K562 (cell line): ENCODE data around the gene TRDN. TPM values are rescaled to one million over a fixed set of nuclear protein-coding genes. Genes with fewer than 3 reads are reported as not detected.
"Not testable (repeated sequence)": the region's sequence is repeated elsewhere in the genome, so short reads cannot be mapped to it uniquely, and the experiment has no call there.

Source experiments
- ATAC-seq: fragments of 200-7000 bp; cut with Tn5 transposase; 3 replicates; pipeline ENCODE4 v1.9.1; 2020; ENCODE audit warnings: moderate library complexity
- BruUV-seq: library from RNA; stranded (reverse); fragments of 400-500 nt; replicated peaks from 2 replicates; lab custom pipeline; 2021; lab: Mats Ljungman, UMichigan
- CTCF ChIA-PET: fragments of 300-600 bp; formaldehyde crosslinking; extraction: SDS; loops from one replicate; lab custom pipeline; 2021; ENCODE audit warnings: low intra/inter-chr PET ratio; lab: Yijun Ruan, JAX
- POLR2A ChIA-PET: fragments of 300-600, 350-650 bp; sonication (Branson Sonifier 250); formaldehyde crosslinking; extraction: SDS; loops from one replicate; lab custom pipeline; 2021; ENCODE audit warnings: antibody characterized with exemption, inconsistent platforms; lab: Yijun Ruan, JAX
- DNase-seq, 4 experiments: peaks; one replicate each; pipeline versions ENCODE4 v3.0.0 to v3.0.0-alpha.2; 2011 to 2018; ENCODE audit warnings: low spot score in 3 of 4, mixed read lengths in 3 of 4; ENCODE audit errors: extremely low read depth in 1 of 4
- FAIRE-seq: peaks from 2 replicates; lab custom pipeline; 2011; peaks lifted over from hg19 to GRCh38; lab: Jason Lieb, UNC
- H2AFZ ChIP-seq: 2 replicates; pipeline ENCODE4 v1.6.0; 2011; ENCODE audit warnings: low read depth, low read length, control low read depth, inconsistent platforms
- H3K27ac ChIP-seq: fragments of 200-600 bp; 3 replicates; pipeline ENCODE4 v1.8.0; 2011; ENCODE audit warnings: low read depth, mild to moderate bottlenecking, control low read depth, inconsistent platforms, low read length, moderate library complexity, mixed read lengths; ENCODE audit errors: extremely low read depth
- H3K27me3 ChIP-seq, 2 experiments: fragments of 300-600 bp in 1 of 2; 2 replicates in 1 of 2; 3 replicates in 1 of 2; pipeline versions ENCODE4 v1.6.0 to v1.8.0; 2011; ENCODE audit warnings: inconsistent platforms in 2 of 2, low read length in 2 of 2, mild to moderate bottlenecking in 1 of 2, mixed read lengths in 1 of 2, moderate library complexity in 1 of 2; ENCODE audit not compliant: control insufficient read depth in 2 of 2, insufficient read depth in 2 of 2
- H3K36me3 ChIP-seq: fragments of 300-600 bp; 3 replicates; pipeline ENCODE4 v1.8.0; 2011; ENCODE audit warnings: mild to moderate bottlenecking, low read length, inconsistent platforms; ENCODE audit not compliant: control insufficient read depth, insufficient read depth
- H3K4me1 ChIP-seq, 2 experiments: fragments of 200-600 bp in 1 of 2; replicated peaks in 1 of 2; 2 replicates in 1 of 2; 3 replicates in 1 of 2; pipeline versions ENCODE4 v1.5.1 to v1.8.0; 2011; ENCODE audit warnings: inconsistent platforms in 2 of 2, low read length in 2 of 2, mild to moderate bottlenecking in 1 of 2, mixed read lengths in 1 of 2, moderate library complexity in 1 of 2; ENCODE audit not compliant: control insufficient read depth in 2 of 2, insufficient read depth in 2 of 2
- H3K4me2 ChIP-seq: 2 replicates; pipeline ENCODE4 v1.6.1; 2011; ENCODE audit warnings: low read length, control low read depth, inconsistent platforms, mixed read lengths; ENCODE audit not compliant: insufficient read depth
- H3K4me3 ChIP-seq: fragments of 200-600 bp; sonication (generic), shearing (Covaris generic); 2 replicates; pipeline ENCODE4 v1.5.1; 2016; ENCODE audit warnings: control low read depth, inconsistent platforms
- H3K79me2 ChIP-seq: fragments of 200-600 bp; 3 replicates; pipeline ENCODE4 v1.8.0; 2011; ENCODE audit warnings: low read length, inconsistent platforms; ENCODE audit not compliant: control insufficient read depth, insufficient read depth
- H3K9ac ChIP-seq, 2 experiments: 2 replicates each; pipeline versions ENCODE4 v1.6.0 to v1.6.1; 2011; ENCODE audit warnings: low read depth in 2 of 2, low read length in 2 of 2, control low read depth in 1 of 2, inconsistent platforms in 1 of 2, mild to moderate bottlenecking in 1 of 2, mixed read lengths in 1 of 2; ENCODE audit not compliant: insufficient read depth in 1 of 2
- H3K9me1 ChIP-seq: one replicate; pipeline ENCODE4 v1.6.0; 2011; ENCODE audit warnings: inconsistent platforms, mild to moderate bottlenecking, low read length, moderate library complexity; ENCODE audit not compliant: control insufficient read depth, insufficient read depth
- H3K9me3 ChIP-seq: replicated peaks from 2 replicates; pipeline ENCODE4 v1.5.1; 2011; ENCODE audit warnings: low read depth, low read length, inconsistent platforms; ENCODE audit not compliant: control insufficient read depth, insufficient read depth
- H4K20me1 ChIP-seq: replicated peaks from 2 replicates; pipeline ENCODE4 v1.6.1; 2011; ENCODE audit warnings: low read length, inconsistent platforms, mixed read lengths; ENCODE audit not compliant: control insufficient read depth, insufficient read depth
- SMARCE1 ChIP-seq: fragments of 450-650 bp; IDR thresholded peaks from 2 replicates; pipeline ENCODE4 v1.7.1; 2016; ENCODE audit warnings: mild to moderate bottlenecking
- SRSF1 ChIP-seq: fragments of 200-400 bp; formaldehyde crosslinking; IDR thresholded peaks from 2 replicates; pipeline ENCODE4 v1.6.1; 2017; ENCODE audit warnings: mild to moderate bottlenecking, low read depth, low read length, moderate library complexity
- ZFP1 ChIP-seq: fragments of 450-650 bp; formaldehyde crosslinking; IDR thresholded peaks from 2 replicates; pipeline ENCODE4 v1.4.0; 2020; ENCODE audit warnings: mild to moderate bottlenecking, mixed read lengths
- WGBS: fragments of 100-300 bp; shearing (Covaris generic); methylation state at CpG from one replicate; pipeline ENCODE4 v1.1.6; 2016; ENCODE audit warnings: low coverage, mixed read lengths; ENCODE audit not compliant: insufficient coverage; ENCODE audit errors: missing lambda C conversion rate; 5-methylcytosine and 5-hydroxymethylcytosine counted together
- in situ Hi-C: fragments of 300-500 bp; cut with MboI; formaldehyde crosslinking; loops from 4 replicates; pipeline ENCODE4 v1.15.0; 2018; ENCODE audit warnings: inconsistent platforms, mixed read lengths
- intact Hi-C: fragments of 100-400 bp; cut with micrococcal nuclease; formaldehyde crosslinking; loops from 2 replicates; pipeline ENCODE4 v1.14.2; 2022
- polyA plus RNA-seq, 8 experiments: library from polyadenylated mRNA; depleted of rRNA in 4 of 8; stranded (reverse) in 5 of 8; unstranded in 3 of 8; fragments of >200 nt; fragmentation: Nextera tagmentation in 2 of 8; fragmentation: Illumina TruSeq in 1 of 8; extraction: Ambion mirVana in 2 of 8; extraction: Trizol in 1 of 8; gene quantifications; 2 replicates each; pipeline versions ENCODE4 v1.2.1 to v1.2.3, GENCODE V29; 2011 to 2014; ENCODE audit warnings: inconsistent platforms in 1 of 8, missing spikeins in 1 of 8
- total RNA-seq, 7 experiments: library from RNA; depleted of rRNA in 6 of 7; stranded (reverse); fragments of >200 nt in 6 of 7; fragmentation: Illumina TruSeq in 2 of 7; extraction: Trizol in 2 of 7; gene quantifications; 2 replicates each; pipeline versions ENCODE4 v1.2.1 to v1.2.3, GENCODE V29; 2011 to 2021; ENCODE audit warnings: low replicate concordance in 1 of 7
- TF ChIP-seq, protein P1 (sequence below), 2 experiments: IDR thresholded peaks; 2 replicates each; pipeline ENCODE4 v1.6.1; 2012; ENCODE audit warnings: improper control_type of control experiment in 2 of 2, low read depth in 2 of 2, low read length in 2 of 2, borderline replicate concordance in 1 of 2

Gene TRDN
- total and polyA plus RNA-seq, 9 of the 15 experiments (the other 6 are each of a cell fraction or from before 2014, with no cell fraction given): 0.05 to 0.50 (median 0.16) TPM

- TF ChIP-seq SRSF1: no peak
- TF ChIP-seq SMARCE1: no peak
- TF ChIP-seq ZFP1 (CRISPR knock-in tag): no peak
- H3K27ac ChIP-seq: no peak overlapping the region
- DNase-seq (no peak), FAIRE-seq (no peak), ATAC-seq (no peak)
- no peaks in the 10 kb centered on the region for H3K36me3 ChIP-seq
- no peak overlapping the region for H2AFZ ChIP-seq
- H3K4me1 ChIP-seq: no peaks in the 10 kb centered on the region
- no peaks in the 10 kb centered on the region for H3K79me2 ChIP-seq
- BruUV-seq: no TSS peak
- no peaks in the 10 kb centered on the region for H3K9me1 ChIP-seq
- H3K4me3 ChIP-seq: no peak overlapping the region
- no peaks in the 10 kb centered on the region for H4K20me1 ChIP-seq
- H3K27me3 ChIP-seq: no peaks in the 10 kb centered on the region
- no peaks in the 10 kb centered on the region for H3K9me3 ChIP-seq
- H3K9ac ChIP-seq: no peak overlapping the region
- H3K4me2 ChIP-seq: no peak overlapping the region
- CTCF ChIA-PET: no interaction called here
- intact Hi-C loops: no loop called here
- POLR2A ChIA-PET: no interaction called here
- in situ Hi-C loops: no loop called here
Measured at GRCh38 chr6:123562677-123563076, 74.1 kb downstream of the TRDN start.

DNA sequence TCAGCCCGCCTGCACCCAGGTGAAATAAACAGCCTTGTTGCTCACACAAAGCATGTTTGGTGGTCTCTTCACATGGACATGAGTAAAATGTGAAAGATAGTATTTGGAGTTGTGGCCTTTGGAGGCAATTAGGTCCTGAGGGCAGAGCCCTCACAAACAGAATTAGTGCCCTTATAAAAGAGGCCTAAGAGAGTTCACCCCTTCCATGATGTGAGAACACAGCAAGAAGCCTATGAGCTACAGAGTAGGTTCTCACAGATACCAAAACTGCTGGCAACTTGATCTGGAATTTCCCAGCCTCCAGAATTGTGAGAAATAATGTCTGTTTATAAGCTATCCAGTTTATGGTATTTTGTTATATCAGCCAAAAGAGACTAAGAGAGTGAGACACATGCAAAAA, 74.5 kb downstream of the TRDN start:
- intact Hi-C loops (no loop called here), in situ Hi-C loops (no loop called here)
- Histone ChIP-seq H3K4me1 (no peaks in the 10 kb centered on the region), H3K27me3 (no peaks in the 10 kb centered on the region), H3K9me1 (no peaks in the 10 kb centered on the region), H2AFZ (no peak overlapping the region), H3K4me2 (no peak overlapping the region), H4K20me1 (no peaks in the 10 kb centered on the region), H3K79me2 (no peaks in the 10 kb centered on the region), H3K4me3 (no peak overlapping the region), H3K9me3 (no peaks in the 10 kb centered on the region), H3K36me3 (no peaks in the 10 kb centered on the region), H3K9ac (no peak overlapping the region), H3K27ac (no peak overlapping the region)
- no peak for ATAC-seq
- TF ChIP-seq, protein P1, sequence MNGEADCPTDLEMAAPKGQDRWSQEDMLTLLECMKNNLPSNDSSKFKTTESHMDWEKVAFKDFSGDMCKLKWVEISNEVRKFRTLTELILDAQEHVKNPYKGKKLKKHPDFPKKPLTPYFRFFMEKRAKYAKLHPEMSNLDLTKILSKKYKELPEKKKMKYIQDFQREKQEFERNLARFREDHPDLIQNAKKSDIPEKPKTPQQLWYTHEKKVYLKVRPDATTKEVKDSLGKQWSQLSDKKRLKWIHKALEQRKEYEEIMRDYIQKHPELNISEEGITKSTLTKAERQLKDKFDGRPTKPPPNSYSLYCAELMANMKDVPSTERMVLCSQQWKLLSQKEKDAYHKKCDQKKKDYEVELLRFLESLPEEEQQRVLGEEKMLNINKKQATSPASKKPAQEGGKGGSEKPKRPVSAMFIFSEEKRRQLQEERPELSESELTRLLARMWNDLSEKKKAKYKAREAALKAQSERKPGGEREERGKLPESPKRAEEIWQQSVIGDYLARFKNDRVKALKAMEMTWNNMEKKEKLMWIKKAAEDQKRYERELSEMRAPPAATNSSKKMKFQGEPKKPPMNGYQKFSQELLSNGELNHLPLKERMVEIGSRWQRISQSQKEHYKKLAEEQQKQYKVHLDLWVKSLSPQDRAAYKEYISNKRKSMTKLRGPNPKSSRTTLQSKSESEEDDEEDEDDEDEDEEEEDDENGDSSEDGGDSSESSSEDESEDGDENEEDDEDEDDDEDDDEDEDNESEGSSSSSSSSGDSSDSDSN (IDR thresholded peaks at IDR 0.05; ENCODE audit: borderline replicate concordance in 1 of 2, low read depth in 2 of 2, low read length in 2 of 2): no peak
- no TSS peak for BruUV-seq
- no peak for FAIRE-seq
- 29% methylated on average over 1 of the region's 1 CpG for WGBS
- ChIA-PET CTCF (no interaction called here), POLR2A (no interaction called here)
- DNase-seq: no peak

DNA sequence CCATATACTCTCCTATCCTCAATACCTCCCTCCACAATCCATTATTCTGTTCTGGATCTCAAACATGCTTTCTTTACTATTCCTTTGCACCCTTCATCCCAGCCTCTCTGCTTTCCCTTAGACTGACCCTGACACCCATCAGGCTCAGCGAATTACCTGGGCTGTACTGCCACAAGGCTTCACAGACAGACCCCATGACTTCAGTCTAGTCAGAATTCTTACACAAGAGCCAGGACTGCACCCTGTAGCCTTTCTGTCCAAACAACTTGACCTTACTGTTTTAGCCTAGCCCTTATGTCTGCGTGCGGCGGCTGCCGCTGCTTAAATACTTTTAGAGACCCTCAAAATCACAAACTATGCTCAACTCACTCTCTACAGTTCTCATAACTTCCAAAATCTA, 76.9 kb downstream of the TRDN start:
- H3K4me3 ChIP-seq, H4K20me1 ChIP-seq, H3K9ac ChIP-seq, BruUV-seq, H3K27ac ChIP-seq, POLR2A ChIA-PET, CTCF ChIA-PET, in situ Hi-C loops, intact Hi-C loops, H3K9me3 ChIP-seq, FAIRE-seq, H3K36me3 ChIP-seq, H3K9me1 ChIP-seq, H3K4me1 ChIP-seq, H3K79me2 ChIP-seq, H3K27me3 ChIP-seq, ATAC-seq, DNase-seq, H3K4me2 ChIP-seq, H2AFZ ChIP-seq: not testable (repeated sequence)
- WGBS: 23% methylated on average over 2 of the region's 5 CpGs
